ENCODE measurements around the gene GAP43. TPM values are rescaled to one million over a fixed set of nuclear protein-coding genes. Genes with fewer than 3 reads are reported as not detected.

GAP43 gene
- polyA plus RNA-seq, 2 donors, result 0.08 TPM

GRCh38 chr3:115595611-115596275, 27.6 kb upstream of the GAP43 start:
- 95 to 97% methylated on average over 2 of the region's 2 CpGs for WGBS, 2 donors

GRCh38 chr3:115598216-115598615, 25.1 kb upstream of the GAP43 start:
- H3K27me3 ChIP-seq (ENCODE audit: control insufficient read depth in 1 of 2, insufficient read depth in 2 of 2, low read length in 2 of 2), result no peaks in the 10 kb centered on the region
- H3K9me3 ChIP-seq (ENCODE audit: control insufficient read depth in 2 of 2, insufficient read depth in 1 of 2, low read depth in 1 of 2, low read length in 1 of 2), result peaks cover 0 to 1% of the 10 kb centered on the region in 2 donors
- H3K4me3 ChIP-seq (ENCODE audit: low read depth in 1 of 2, low read length in 2 of 2), result no peak overlapping the region
- no peaks in the 10 kb centered on the region for H3K36me3 ChIP-seq (ENCODE audit: control insufficient read depth in 2 of 2, insufficient read depth in 2 of 2, low read length in 1 of 2)
- no peaks in the 10 kb centered on the region for H3K4me1 ChIP-seq (ENCODE audit: control insufficient read depth in 2 of 2, insufficient read depth in 2 of 2, low read length in 1 of 2)
- no peak overlapping the region for H3K27ac ChIP-seq (ENCODE audit: low read depth in 2 of 2, low read length in 1 of 2)

More at GRCh38 chr3:115595611-115596275, 27.6 kb upstream of the GAP43 start:
- Histone ChIP-seq H3K27me3 (ENCODE audit: control insufficient read depth in 1 of 2, insufficient read depth in 2 of 2, low read length in 2 of 2) (no peaks in the 10 kb centered on the region), H3K36me3 (ENCODE audit: control insufficient read depth in 2 of 2, insufficient read depth in 2 of 2, low read length in 1 of 2) (no peaks in the 10 kb centered on the region), H3K9me3 (ENCODE audit: control insufficient read depth in 2 of 2, insufficient read depth in 1 of 2, low read depth in 1 of 2, low read length in 1 of 2) (peaks cover 0 to 2% of the 10 kb centered on the region in 2 donors), H3K27ac (ENCODE audit: low read depth in 2 of 2, low read length in 1 of 2) (no peak overlapping the region), H3K4me1 (ENCODE audit: control insufficient read depth in 2 of 2, insufficient read depth in 2 of 2, low read length in 1 of 2) (no peaks in the 10 kb centered on the region), H3K4me3 (ENCODE audit: low read depth in 1 of 2, low read length in 2 of 2) (no peak overlapping the region)

GRCh38 chr3:115602194-115602593, 21.1 kb upstream of the GAP43 start:
- Histone ChIP-seq H3K27me3 (ENCODE audit: control insufficient read depth in 1 of 2, insufficient read depth in 2 of 2, low read length in 2 of 2) (no peaks in the 10 kb centered on the region), H3K27ac (ENCODE audit: low read depth in 2 of 2, low read length in 1 of 2) (no peak overlapping the region), H3K9me3 (ENCODE audit: control insufficient read depth in 2 of 2, insufficient read depth in 1 of 2, low read depth in 1 of 2, low read length in 1 of 2) (no peaks in the 10 kb centered on the region), H3K36me3 (ENCODE audit: control insufficient read depth in 2 of 2, insufficient read depth in 2 of 2, low read length in 1 of 2) (no peaks in the 10 kb centered on the region), H3K4me1 (ENCODE audit: control insufficient read depth in 2 of 2, insufficient read depth in 2 of 2, low read length in 1 of 2) (no peaks in the 10 kb centered on the region), H3K4me3 (ENCODE audit: low read depth in 1 of 2, low read length in 2 of 2) (no peak overlapping the region)
- 78 to 88% methylated on average over 2 of the region's 2 CpGs for WGBS, 2 donors

- H3K4me3 ChIP-seq (ENCODE audit: low read depth in 1 of 2, low read length in 2 of 2), result no peak overlapping the region
- H3K27me3 ChIP-seq (ENCODE audit: control insufficient read depth in 1 of 2, insufficient read depth in 2 of 2, low read length in 2 of 2), result no peaks in the 10 kb centered on the region
- H3K9me3 ChIP-seq (ENCODE audit: control insufficient read depth in 2 of 2, insufficient read depth in 1 of 2, low read depth in 1 of 2, low read length in 1 of 2), result no peaks in the 10 kb centered on the region
- no peaks in the 10 kb centered on the region for H3K36me3 ChIP-seq (ENCODE audit: control insufficient read depth in 2 of 2, insufficient read depth in 2 of 2, low read length in 1 of 2)
- WGBS, 2 donors, result 84 to 90% methylated on average over 3 of the region's 3 CpGs
- H3K27ac ChIP-seq (ENCODE audit: low read depth in 2 of 2, low read length in 1 of 2), result no peak overlapping the region
- no peaks in the 10 kb centered on the region for H3K4me1 ChIP-seq (ENCODE audit: control insufficient read depth in 2 of 2, insufficient read depth in 2 of 2, low read length in 1 of 2)
Measured at GRCh38 chr3:115611630-115612029, 11.7 kb upstream of the GAP43 start.

DNA sequence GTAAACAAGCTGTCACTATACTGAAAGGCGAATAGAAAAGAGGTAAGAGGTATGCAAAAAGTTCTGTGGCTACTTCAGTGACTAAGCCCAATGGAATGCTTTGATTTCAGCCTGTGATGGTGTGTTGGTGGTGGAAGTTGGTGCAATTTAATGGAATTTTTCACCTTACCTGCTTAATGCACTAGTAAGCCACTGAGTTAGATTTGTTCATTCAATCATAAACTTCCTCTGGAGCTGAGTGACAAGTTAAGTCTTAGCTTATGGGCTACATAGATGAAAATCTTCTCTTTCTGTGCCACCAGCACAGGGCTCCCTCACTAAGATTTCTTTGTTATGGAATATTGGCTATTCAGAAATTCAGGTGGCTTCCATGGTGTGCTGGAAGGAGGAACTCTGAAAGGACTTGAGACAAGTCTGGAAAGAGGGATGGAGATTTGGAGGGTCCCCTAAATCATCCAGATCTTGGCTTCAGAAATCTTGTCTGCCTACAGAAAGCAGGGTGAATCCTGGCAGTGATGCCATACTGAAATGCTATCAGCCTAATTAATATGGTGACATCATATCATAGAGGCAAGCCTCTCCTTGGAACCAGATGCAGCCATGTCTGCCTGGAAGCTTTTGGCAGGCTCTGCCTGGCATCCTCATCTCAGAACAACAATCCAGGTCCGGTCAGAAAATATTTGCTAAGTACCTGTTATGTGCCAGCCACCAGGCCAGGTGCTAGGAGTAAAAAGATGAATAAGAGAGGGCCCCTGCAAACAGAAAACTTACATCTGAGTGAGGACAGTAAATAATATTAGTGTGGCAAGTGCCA, 8.1 kb upstream of the GAP43 start:
- Histone ChIP-seq H3K4me1 (ENCODE audit: control insufficient read depth in 2 of 2, insufficient read depth in 2 of 2, low read length in 1 of 2) (no peaks in the 10 kb centered on the region), H3K27me3 (ENCODE audit: control insufficient read depth in 1 of 2, insufficient read depth in 2 of 2, low read length in 2 of 2) (no peaks in the 10 kb centered on the region), H3K27ac (ENCODE audit: low read depth in 2 of 2, low read length in 1 of 2) (no peak overlapping the region), H3K9me3 (ENCODE audit: control insufficient read depth in 2 of 2, insufficient read depth in 1 of 2, low read depth in 1 of 2, low read length in 1 of 2) (no peaks in the 10 kb centered on the region), H3K36me3 (ENCODE audit: control insufficient read depth in 2 of 2, insufficient read depth in 2 of 2, low read length in 1 of 2) (no peaks in the 10 kb centered on the region), H3K4me3 (ENCODE audit: low read depth in 1 of 2, low read length in 2 of 2) (no peak overlapping the region)
- 69 to 72% methylated on average over 2 of the region's 2 CpGs for WGBS, 2 donors

DNA sequence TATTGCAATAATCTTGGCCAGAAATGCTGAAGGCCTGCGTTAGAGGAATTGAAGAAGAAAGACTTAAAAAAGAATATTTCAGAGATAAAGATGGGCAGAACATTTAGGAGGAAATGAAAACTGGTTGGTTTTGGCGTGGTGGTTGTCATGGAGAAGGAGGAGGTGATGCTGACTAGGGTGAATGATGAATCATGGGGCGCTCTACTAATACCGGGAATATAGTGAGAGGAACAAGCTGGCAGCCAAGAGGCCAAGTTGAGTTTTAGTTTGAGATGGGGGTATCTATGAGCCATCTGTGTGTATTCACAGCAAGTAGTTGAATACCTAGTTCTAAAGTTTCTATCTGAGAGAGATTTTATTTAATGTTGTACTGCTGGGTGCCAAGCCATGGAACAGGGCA, 6.8 kb upstream of the GAP43 start:
- H3K36me3 ChIP-seq (ENCODE audit: control insufficient read depth in 2 of 2, insufficient read depth in 2 of 2, low read length in 1 of 2), result no peaks in the 10 kb centered on the region
- H3K27me3 ChIP-seq (ENCODE audit: control insufficient read depth in 1 of 2, insufficient read depth in 2 of 2, low read length in 2 of 2), result no peaks in the 10 kb centered on the region
- H3K4me3 ChIP-seq (ENCODE audit: low read depth in 1 of 2, low read length in 2 of 2), result no peak overlapping the region
- H3K27ac ChIP-seq (ENCODE audit: low read depth in 2 of 2, low read length in 1 of 2), result no peak overlapping the region
- no peaks in the 10 kb centered on the region for H3K4me1 ChIP-seq (ENCODE audit: control insufficient read depth in 2 of 2, insufficient read depth in 2 of 2, low read length in 1 of 2)
- H3K9me3 ChIP-seq (ENCODE audit: control insufficient read depth in 2 of 2, insufficient read depth in 1 of 2, low read depth in 1 of 2, low read length in 1 of 2), result no peaks in the 10 kb centered on the region
- WGBS, 2 donors, result 84 to 87% methylated on average over 4 of the region's 4 CpGs

DNA sequence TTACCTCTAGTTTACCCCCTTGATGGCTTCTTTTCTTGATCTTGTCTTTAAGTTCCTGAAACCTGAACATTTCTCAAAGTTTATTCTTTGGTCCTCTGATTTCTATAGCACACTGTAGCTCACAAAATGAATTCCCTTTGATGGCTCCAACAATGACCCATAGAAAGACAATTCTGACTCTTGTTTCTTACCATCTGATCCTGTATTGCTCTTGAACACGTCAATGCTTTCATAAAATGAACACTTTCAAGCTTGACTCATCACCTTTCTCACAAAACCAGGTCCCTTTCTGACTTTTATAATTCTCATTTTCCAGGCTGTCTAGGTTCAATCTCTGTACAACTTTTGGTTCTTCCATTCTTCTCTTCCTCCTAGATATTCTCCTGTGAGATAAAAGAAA, 5.7 kb upstream of the GAP43 start:
- Histone ChIP-seq H3K9me3 (ENCODE audit: control insufficient read depth in 2 of 2, insufficient read depth in 1 of 2, low read depth in 1 of 2, low read length in 1 of 2) (no peaks in the 10 kb centered on the region), H3K4me3 (ENCODE audit: low read depth in 1 of 2, low read length in 2 of 2) (no peak overlapping the region), H3K27ac (ENCODE audit: low read depth in 2 of 2, low read length in 1 of 2) (no peak overlapping the region), H3K4me1 (ENCODE audit: control insufficient read depth in 2 of 2, insufficient read depth in 2 of 2, low read length in 1 of 2) (no peaks in the 10 kb centered on the region), H3K36me3 (ENCODE audit: control insufficient read depth in 2 of 2, insufficient read depth in 2 of 2, low read length in 1 of 2) (no peaks in the 10 kb centered on the region), H3K27me3 (ENCODE audit: control insufficient read depth in 1 of 2, insufficient read depth in 2 of 2, low read length in 2 of 2) (no peaks in the 10 kb centered on the region)
- WGBS, 2 donors, result 68 to 78% methylated on average over 1 of the region's 1 CpG

DNA sequence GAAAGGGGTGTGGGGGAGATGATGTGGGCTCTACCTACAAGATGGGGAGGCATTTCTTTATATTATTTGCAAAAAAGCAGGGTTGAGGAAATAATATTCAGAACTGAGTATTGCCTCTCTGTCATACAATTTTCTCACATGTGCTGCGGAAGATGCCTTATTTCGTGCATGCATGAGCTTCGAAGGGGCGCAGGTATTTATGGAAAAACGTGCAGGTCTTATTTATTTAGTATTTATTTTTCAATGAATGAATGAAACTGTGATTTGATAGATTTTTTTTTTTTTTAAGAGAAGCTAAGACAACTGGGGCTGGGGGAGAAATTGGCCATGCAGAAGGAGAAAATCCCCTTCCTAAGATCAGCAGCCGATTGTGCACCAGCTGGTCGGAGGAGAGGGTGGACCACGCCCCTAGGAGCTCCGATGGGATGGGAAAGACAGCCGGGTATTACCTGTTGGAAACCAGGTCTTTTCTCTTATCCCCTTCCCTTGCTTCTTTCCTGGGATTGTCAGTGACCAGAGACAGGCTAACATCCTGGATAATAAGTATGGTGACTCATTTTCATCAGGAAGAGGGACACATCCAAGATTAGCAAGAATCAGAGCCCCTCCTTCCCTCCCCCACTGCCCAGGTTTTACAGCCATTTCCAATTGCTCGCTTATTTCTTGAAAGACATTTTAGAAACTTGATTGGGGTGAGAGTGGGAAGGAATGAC, 875 bp downstream of the GAP43 start:
- no peak overlapping the region for H3K4me3 ChIP-seq (ENCODE audit: low read depth in 1 of 2, low read length in 2 of 2)
- no peaks in the 10 kb centered on the region for H3K27me3 ChIP-seq (ENCODE audit: control insufficient read depth in 1 of 2, insufficient read depth in 2 of 2, low read length in 2 of 2)
- no peaks in the 10 kb centered on the region for H3K4me1 ChIP-seq (ENCODE audit: control insufficient read depth in 2 of 2, insufficient read depth in 2 of 2, low read length in 1 of 2)
- no peaks in the 10 kb centered on the region for H3K36me3 ChIP-seq (ENCODE audit: control insufficient read depth in 2 of 2, insufficient read depth in 2 of 2, low read length in 1 of 2)
- no peaks in the 10 kb centered on the region for H3K9me3 ChIP-seq (ENCODE audit: control insufficient read depth in 2 of 2, insufficient read depth in 1 of 2, low read depth in 1 of 2, low read length in 1 of 2)
- 9 to 14% methylated on average over 11 of the region's 11 CpGs for WGBS, 2 donors
- H3K27ac ChIP-seq (ENCODE audit: low read depth in 2 of 2, low read length in 1 of 2), result no peak overlapping the region

- Histone ChIP-seq H3K27ac (ENCODE audit: low read depth in 2 of 2, low read length in 1 of 2) (no peak overlapping the region), H3K9me3 (ENCODE audit: control insufficient read depth in 2 of 2, insufficient read depth in 1 of 2, low read depth in 1 of 2, low read length in 1 of 2) (no peaks in the 10 kb centered on the region), H3K4me3 (ENCODE audit: low read depth in 1 of 2, low read length in 2 of 2) (no peak overlapping the region), H3K4me1 (ENCODE audit: control insufficient read depth in 2 of 2, insufficient read depth in 2 of 2, low read length in 1 of 2) (no peaks in the 10 kb centered on the region), H3K36me3 (ENCODE audit: control insufficient read depth in 2 of 2, insufficient read depth in 2 of 2, low read length in 1 of 2) (no peaks in the 10 kb centered on the region), H3K27me3 (ENCODE audit: control insufficient read depth in 1 of 2, insufficient read depth in 2 of 2, low read length in 2 of 2) (peaks cover 0 to under 1% of the 10 kb centered on the region in 2 donors)
- WGBS, 2 donors, result 36 to 40% methylated on average over 5 of the region's 5 CpGs
Measured at GRCh38 chr3:115624901-115625300, 1.6 kb downstream of the GAP43 start.
